GM12892 (cell line): ENCODE data around the gene CCDC40.
"Not testable (repeated sequence)": the region's sequence is repeated elsewhere in the genome, so short reads cannot be mapped to it uniquely, and the experiment has no call there.

Experiments
- DNase-seq: peaks from one replicate; pipeline ENCODE4 v3.0.0; 2011; ENCODE audit not compliant: insufficient read length
- FAIRE-seq: peaks from 2 replicates; lab custom pipeline; 2011; peaks lifted over from hg19 to GRCh38; lab: Jason Lieb, UNC
- POLR2A ChIP-seq: IDR thresholded peaks from 2 replicates; pipeline ENCODE4 v1.6.1; 2011; ENCODE audit warnings: low read depth, low read length, control low read depth
- POLR2AphosphoS5 ChIP-seq: IDR thresholded peaks from 2 replicates; pipeline ENCODE4 v1.6.1; 2011; ENCODE audit warnings: low read depth, low read length, control low read depth
- TAF1 ChIP-seq: IDR thresholded peaks from 2 replicates; pipeline ENCODE4 v1.6.1; 2011; ENCODE audit warnings: low read depth, mild to moderate bottlenecking, control low read depth, low read length, borderline replicate concordance

CCDC40 gene

GRCh38 chr17:80083136-80083661 lies 46.8 kb downstream of the CCDC40 start:
- FAIRE-seq (no peak), DNase-seq (no peak)
- no peak for TF ChIP-seq POLR2A
- no peak for TF ChIP-seq TAF1

GRCh38 chr17:80084773-80085172 lies 48.3 kb downstream of the CCDC40 start:
- FAIRE-seq (no peak), DNase-seq (no peak)
- TF ChIP-seq TAF1 (no peak), POLR2A (no peak), POLR2AphosphoS5 (no peak)

GRCh38 chr17:80086081-80086480 lies 49.6 kb downstream of the CCDC40 start:
- FAIRE-seq = no peak
- no peak for TF ChIP-seq POLR2AphosphoS5
- DNase-seq = no peak

- FAIRE-seq (no peak), DNase-seq (no peak)
- TF ChIP-seq TAF1 = no peak
- TF ChIP-seq POLR2AphosphoS5 = no peak
- TF ChIP-seq POLR2A = no peak
Observed at GRCh38 chr17:80086616-80087015, 50.2 kb downstream of the CCDC40 start.

DNA sequence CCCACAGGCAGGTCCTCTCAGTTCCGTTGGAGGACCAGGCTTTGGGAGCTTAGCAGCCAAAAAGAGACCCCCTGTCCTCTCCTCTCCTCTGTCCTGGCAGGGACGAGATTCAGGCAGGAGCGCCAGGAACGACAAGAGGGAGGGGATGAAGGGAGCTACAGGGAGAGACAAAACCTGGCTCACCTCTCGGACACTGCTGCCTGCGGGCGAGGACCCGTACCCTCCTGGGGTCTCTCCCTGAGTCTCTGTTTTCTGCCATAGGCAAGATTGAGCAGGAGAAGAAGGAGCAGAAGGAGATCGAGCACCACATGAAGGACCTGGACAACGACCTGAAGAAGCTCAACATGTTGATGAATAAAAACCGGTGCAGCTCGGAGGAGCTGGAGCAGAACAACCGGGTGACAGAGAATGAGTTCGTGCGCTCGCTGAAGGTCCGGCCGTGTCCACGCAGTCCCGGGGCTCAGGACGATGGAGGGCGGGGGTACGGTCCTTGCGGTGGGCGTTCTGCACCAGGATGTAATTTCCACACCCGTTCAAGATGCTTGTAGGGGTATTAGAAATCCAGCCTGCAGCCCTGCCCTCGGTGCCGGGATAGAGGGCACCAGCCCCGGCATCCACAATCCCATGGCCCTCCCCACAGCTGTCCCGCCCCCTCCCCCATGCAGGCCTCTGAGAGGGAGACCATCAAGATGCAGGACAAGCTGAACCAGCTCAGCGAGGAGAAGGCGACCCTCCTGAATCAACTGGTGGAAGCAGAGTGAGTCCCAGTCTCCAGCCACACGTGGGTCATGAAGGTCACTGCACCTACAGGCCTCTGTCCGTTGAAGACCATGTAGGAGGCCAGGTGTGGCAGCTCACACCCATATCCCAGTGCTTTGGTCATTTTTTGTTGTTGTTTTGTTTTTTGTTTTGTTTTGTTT lies 51.2 kb downstream of the CCDC40 start:
- no peak for DNase-seq
- no peak for FAIRE-seq
- TF ChIP-seq POLR2A = no peak
- TF ChIP-seq POLR2AphosphoS5 = no peak
- no peak for TF ChIP-seq TAF1

GRCh38 chr17:80089762-80090161 lies 53.3 kb downstream of the CCDC40 start:
- no peak for DNase-seq
- no peak for TF ChIP-seq TAF1
- TF ChIP-seq POLR2A = no peak
- no peak for TF ChIP-seq POLR2AphosphoS5
- FAIRE-seq = no peak

GRCh38 chr17:80090164-80090563 lies 53.7 kb downstream of the CCDC40 start:
- not testable (repeated sequence) for DNase-seq, FAIRE-seq

GRCh38 chr17:80091376-80091775 lies 54.9 kb downstream of the CCDC40 start:
- DNase-seq = no peak
- no peak for FAIRE-seq

GRCh38 chr17:80092959-80093358 lies 56.5 kb downstream of the CCDC40 start:
- DNase-seq (no peak), FAIRE-seq (no peak)
- TF ChIP-seq TAF1 (no peak), POLR2A (no peak), POLR2AphosphoS5 (no peak)

More at GRCh38 chr17:80091376-80091775, 54.9 kb downstream of the CCDC40 start:
- TF ChIP-seq POLR2A = no peak
- no peak for TF ChIP-seq POLR2AphosphoS5
- TF ChIP-seq TAF1 = no peak

- FAIRE-seq (no peak), DNase-seq (no peak)
- TF ChIP-seq POLR2A = no peak
- no peak for TF ChIP-seq POLR2AphosphoS5
- TF ChIP-seq TAF1 = no peak
Observed at GRCh38 chr17:80095038-80095843, 58.8 kb downstream of the CCDC40 start.

DNA sequence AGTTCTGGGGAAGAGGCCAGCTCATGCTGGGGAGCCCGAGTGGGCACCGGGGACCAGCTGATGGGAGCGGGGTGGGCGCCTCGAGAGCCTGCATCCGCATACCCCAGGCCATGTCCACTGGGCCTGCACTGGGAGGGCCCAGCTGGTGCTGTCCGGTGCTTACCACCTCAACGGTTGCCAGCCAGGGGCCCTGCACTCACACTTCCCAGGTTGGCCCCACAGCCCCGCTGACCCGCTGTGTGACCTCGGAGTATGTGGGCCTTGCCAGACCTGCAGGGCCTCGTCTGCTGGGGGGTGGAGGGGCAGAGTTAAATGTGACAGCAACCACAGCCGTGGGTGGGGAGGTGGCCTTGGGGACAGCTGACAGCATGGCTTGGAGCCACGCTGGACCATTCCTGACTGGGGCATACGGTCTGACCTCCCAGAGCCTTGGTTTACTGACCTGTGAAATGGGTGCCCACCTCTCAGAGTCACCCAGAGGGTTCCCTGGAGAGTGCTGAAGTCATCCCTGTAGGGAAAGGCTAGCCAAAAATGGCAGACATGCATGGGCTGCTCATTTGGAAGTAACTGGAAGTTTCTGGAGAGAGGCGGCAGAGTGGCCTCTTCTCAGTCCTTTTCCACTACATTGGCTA lies 59.5 kb downstream of the CCDC40 start:
- no peak for TF ChIP-seq POLR2A
- no peak for TF ChIP-seq TAF1
- TF ChIP-seq POLR2AphosphoS5 = no peak
- DNase-seq (no peak), FAIRE-seq (no peak)
